ENCODE results near the gene GRID2. TPM values are rescaled to one million over a fixed set of nuclear protein-coding genes. Genes with fewer than 3 reads are reported as not detected.

GRID2 gene
- total and polyA plus RNA-seq, 2 of the 4 experiments (the other 2 are of a cell fraction): under 0.01 TPM; not detected in 1

DNA sequence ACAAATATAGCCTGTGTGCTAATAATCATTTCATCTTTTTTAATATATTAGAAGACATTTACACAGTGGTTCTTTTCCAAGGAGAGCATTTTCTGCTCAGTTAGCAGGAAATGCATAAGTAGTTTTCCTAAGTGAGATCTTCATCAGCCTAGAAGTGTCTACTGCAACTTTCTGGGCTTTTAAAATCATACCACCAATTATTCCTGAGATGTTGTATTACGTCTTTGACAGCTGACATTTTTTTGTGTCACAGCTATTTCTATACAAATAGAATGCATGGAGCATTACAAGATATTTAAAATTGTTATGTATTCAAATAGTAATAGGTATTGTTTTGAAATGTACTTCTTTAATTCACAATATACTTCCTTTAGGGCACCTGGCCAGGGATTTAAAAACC is 158.0 kb downstream of the GRID2 start:
- H2AFZ ChIP-seq (replicated peaks; ENCODE audit: low read length, poor library complexity): no peak overlapping the region
- no peak overlapping the region for H3K9ac ChIP-seq (ENCODE audit: low read depth, low read length)
- no peak overlapping the region for H2BK5ac ChIP-seq (ENCODE audit: low read depth, low read length, poor library complexity, severe bottlenecking)
- no peak overlapping the region for H2AK5ac ChIP-seq (ENCODE audit: low read depth, low read length)
- H3K4me2 ChIP-seq (ENCODE audit: low read depth, low read length): no peak overlapping the region
- no peak overlapping the region for H2AK9ac ChIP-seq (replicated peaks; ENCODE audit: low read depth, low read length, poor library complexity)
- H3K14ac ChIP-seq (replicated peaks; ENCODE audit: low read depth, low read length): no peak overlapping the region
- no peak overlapping the region for H3K4me3 ChIP-seq (ENCODE audit: insufficient read depth, low read depth, low read length)
- dilution Hi-C loops (cut with HindIII; ENCODE audit: low sequenced_read_pairs, unreplicated experiment) (no loop called here), intact Hi-C loops (cut with micrococcal nuclease) (loop anchor here (1.0 kb wide), 1 partner anchor 27 kb away; no protein-coding TSS in a partner anchor), in situ Hi-C loops (cut with MboI; ENCODE audit: low sequenced_read_pairs) (no loop called here)
- no peak overlapping the region for H4K91ac ChIP-seq (ENCODE audit: insufficient read depth, low read depth, low read length)
- ATAC-seq (ENCODE audit: low read depth) (no peak), DNase-seq (no peak)
- H3K36me3 ChIP-seq (ENCODE audit: control insufficient read depth, insufficient read depth, low read length): no peaks in the 10 kb centered on the region
- H4K20me1 ChIP-seq (ENCODE audit: insufficient read depth, low read length): no peaks in the 10 kb centered on the region
- H3K9me3 ChIP-seq (ENCODE audit: control insufficient read depth, insufficient read depth, low read length): no peaks in the 10 kb centered on the region
- no peak overlapping the region for H4K5ac ChIP-seq (ENCODE audit: low read depth, low read length)
- H3K4ac ChIP-seq (ENCODE audit: low read depth, low read length): no peak overlapping the region
- no peak overlapping the region for H4K8ac ChIP-seq (ENCODE audit: low read depth in 2 of 2, low read length in 2 of 2)
- CTCF ChIA-PET: no interaction called here
- TF ChIP-seq, protein P1, sequence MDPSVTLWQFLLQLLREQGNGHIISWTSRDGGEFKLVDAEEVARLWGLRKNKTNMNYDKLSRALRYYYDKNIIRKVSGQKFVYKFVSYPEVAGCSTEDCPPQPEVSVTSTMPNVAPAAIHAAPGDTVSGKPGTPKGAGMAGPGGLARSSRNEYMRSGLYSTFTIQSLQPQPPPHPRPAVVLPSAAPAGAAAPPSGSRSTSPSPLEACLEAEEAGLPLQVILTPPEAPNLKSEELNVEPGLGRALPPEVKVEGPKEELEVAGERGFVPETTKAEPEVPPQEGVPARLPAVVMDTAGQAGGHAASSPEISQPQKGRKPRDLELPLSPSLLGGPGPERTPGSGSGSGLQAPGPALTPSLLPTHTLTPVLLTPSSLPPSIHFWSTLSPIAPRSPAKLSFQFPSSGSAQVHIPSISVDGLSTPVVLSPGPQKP (IDR thresholded peaks at IDR 0.05; ENCODE audit: borderline replicate concordance, low read depth, low read length): no peak
- TF ChIP-seq CTCF (conservative IDR thresholded peaks at IDR 0.05; ENCODE audit: low read depth, low read length): no peak
- TF ChIP-seq MAZ (IDR thresholded peaks at IDR 0.05; ENCODE audit: borderline replicate concordance, low read depth, low read length): no peak
- TF ChIP-seq CEBPB (IDR thresholded peaks at IDR 0.05; ENCODE audit: low read depth, low read length): no peak
- no peak for TF ChIP-seq NFE2L2 (IDR thresholded peaks at IDR 0.05; ENCODE audit: low read depth, low read length)
- TF ChIP-seq RAD21 (IDR thresholded peaks at IDR 0.05; ENCODE audit: low read length): no peak
- TF ChIP-seq RFX5 (IDR thresholded peaks at IDR 0.05; ENCODE audit: low read depth, low read length): no peak
- TF ChIP-seq SMC3 (IDR thresholded peaks at IDR 0.05; ENCODE audit: low read depth, low read length): no peak
- TF ChIP-seq MAFK (IDR thresholded peaks at IDR 0.05; ENCODE audit: low read depth, low read length): no peak
- TF ChIP-seq, protein P2, sequence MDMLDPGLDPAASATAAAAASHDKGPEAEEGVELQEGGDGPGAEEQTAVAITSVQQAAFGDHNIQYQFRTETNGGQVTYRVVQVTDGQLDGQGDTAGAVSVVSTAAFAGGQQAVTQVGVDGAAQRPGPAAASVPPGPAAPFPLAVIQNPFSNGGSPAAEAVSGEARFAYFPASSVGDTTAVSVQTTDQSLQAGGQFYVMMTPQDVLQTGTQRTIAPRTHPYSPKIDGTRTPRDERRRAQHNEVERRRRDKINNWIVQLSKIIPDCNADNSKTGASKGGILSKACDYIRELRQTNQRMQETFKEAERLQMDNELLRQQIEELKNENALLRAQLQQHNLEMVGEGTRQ (IDR thresholded peaks at IDR 0.05; ENCODE audit: low read depth, low read length): no peak
- no peak for TF ChIP-seq CHD1 (IDR thresholded peaks at IDR 0.05; ENCODE audit: low read depth, low read length)
- no peak for TF ChIP-seq FOS (IDR thresholded peaks at IDR 0.05; ENCODE audit: low read depth, low read length)
- TF ChIP-seq MXI1 (IDR thresholded peaks at IDR 0.05; ENCODE audit: borderline replicate concordance, low read depth, low read length): no peak
- no peak for TF ChIP-seq RCOR1 (IDR thresholded peaks at IDR 0.05; ENCODE audit: insufficient replicate concordance, low read length)
- H2BK120ac ChIP-seq (ENCODE audit: low read depth, low read length): no peak overlapping the region
- no CpG with 5 or more reads among the region's 1 CpG for WGBS, 2 experiments (ENCODE audit: extremely low coverage in 2 of 2, insufficient read length in 1 of 2)
- H3K27ac ChIP-seq (ENCODE audit: insufficient read depth, low read length): no peak overlapping the region
- no peaks in the 10 kb centered on the region for H3K9me1 ChIP-seq (ENCODE audit: insufficient read depth, low read length)
- H3K79me1 ChIP-seq (ENCODE audit: low read depth in 1 of 2, low read length in 2 of 2): no peaks in the 10 kb centered on the region
- H2BK15ac ChIP-seq (ENCODE audit: low read depth, low read length): no peak overlapping the region
- H3K27me3 ChIP-seq (ENCODE audit: control insufficient read depth, insufficient read depth, low read length): no peaks in the 10 kb centered on the region
- H2BK20ac ChIP-seq (ENCODE audit: low read depth, low read length): no peak overlapping the region
- no TSS peak for BruUV-seq (replicated peaks)
- H3K56ac ChIP-seq (ENCODE audit: extremely low read depth, insufficient read depth, low read length): no peak overlapping the region
- no peaks in the 10 kb centered on the region for H3K4me1 ChIP-seq (ENCODE audit: control insufficient read depth, insufficient read depth, low read length)
- POLR2A ChIA-PET (ENCODE audit: unreplicated experiment): no interaction called here
- no peak overlapping the region for H3K18ac ChIP-seq (ENCODE audit: low read depth, low read length)
- H3K23ac ChIP-seq (ENCODE audit: low read depth, low read length): no peak overlapping the region
